ENCODE data around the gene SERF1A.
"Not testable (repeated sequence)": the region's sequence is repeated elsewhere in the genome, so short reads cannot be mapped to it uniquely, and the experiment has no call there.

SERF1A gene

GRCh38 chr5:70900533-70901271, at the start of gene SERF1A:
Gene SERF1A (plus strand): TSS chr5:70900669. CDS start chr5:70900870, 201 bp downstream.
- in situ Hi-C loops (cut with MboI; ENCODE audit: low sequenced_read_pairs), result not testable (repeated sequence)

GRCh38 chr5:70866778-70867177, 33.7 kb upstream of the SERF1A start:
- in situ Hi-C loops (cut with MboI; ENCODE audit: low sequenced_read_pairs), result not testable (repeated sequence)

- in situ Hi-C loops (cut with MboI; ENCODE audit: low sequenced_read_pairs), result not testable (repeated sequence)
Observed at GRCh38 chr5:70870626-70871025, 29.8 kb upstream of the SERF1A start.

GRCh38 chr5:70896076-70896475, 4.4 kb upstream of the SERF1A start:
- in situ Hi-C loops (cut with MboI; ENCODE audit: low sequenced_read_pairs), result not testable (repeated sequence)

GRCh38 chr5:70901272-70901571, 753 bp downstream of the SERF1A start:
- in situ Hi-C loops (cut with MboI; ENCODE audit: low sequenced_read_pairs), result not testable (repeated sequence)

GRCh38 chr5:70906624-70907023, 6.2 kb downstream of the SERF1A start:
- in situ Hi-C loops (cut with MboI; ENCODE audit: low sequenced_read_pairs), result not testable (repeated sequence)

- in situ Hi-C loops (cut with MboI; ENCODE audit: low sequenced_read_pairs), result not testable (repeated sequence)
Observed at GRCh38 chr5:70916829-70917228, 16.4 kb downstream of the SERF1A start.

- in situ Hi-C loops (cut with MboI; ENCODE audit: low sequenced_read_pairs), result not testable (repeated sequence)
Observed at GRCh38 chr5:70925211-70925562, 24.7 kb downstream of the SERF1A start.

GRCh38 chr5:70931709-70932368, 31.4 kb downstream of the SERF1A start:
- in situ Hi-C loops (cut with MboI; ENCODE audit: low sequenced_read_pairs), result not testable (repeated sequence)

- in situ Hi-C loops (cut with MboI; ENCODE audit: low sequenced_read_pairs), result not testable (repeated sequence)
Observed at GRCh38 chr5:70932560-70932959, 32.1 kb downstream of the SERF1A start.

- in situ Hi-C loops (cut with MboI; ENCODE audit: low sequenced_read_pairs), result not testable (repeated sequence)
Observed at GRCh38 chr5:70953068-70953467, 52.6 kb downstream of the SERF1A start.
